DOHH2 (cell line): ENCODE measurements around the gene SPON2.

Experiments used
- H3F3A ChIP-seq: fragments of 200-600 bp; sonication (generic), shearing (Covaris generic); 2 replicates; pipeline ENCODE4 v1.6.0; 2016; ENCODE audit warnings: antibody characterized with exemption, mild to moderate bottlenecking; ENCODE audit not compliant: control insufficient read depth, insufficient read depth
- H3K27ac ChIP-seq: fragments of 200-600 bp; sonication (generic); 2 replicates; pipeline ENCODE4 v1.5.1; 2014; ENCODE audit warnings: low read depth, mild to moderate bottlenecking, low read length, moderate library complexity
- H3K27me3 ChIP-seq: fragments of 200-600 bp; sonication (generic); 2 replicates; pipeline ENCODE4 v1.6.1; 2014; ENCODE audit warnings: mild to moderate bottlenecking, low read length, mixed read lengths; ENCODE audit not compliant: control insufficient read depth
- H3K36me3 ChIP-seq: fragments of 200-600 bp; sonication (generic); 2 replicates; pipeline ENCODE4 v1.6.1; 2014; ENCODE audit warnings: mild to moderate bottlenecking, low read length, moderate library complexity, mixed read lengths; ENCODE audit not compliant: control insufficient read depth
- H3K4me1 ChIP-seq: fragments of 200-600 bp; sonication (generic); 2 replicates; pipeline ENCODE4 v1.6.1; 2014; ENCODE audit warnings: mild to moderate bottlenecking, low read length, mixed read lengths; ENCODE audit not compliant: control insufficient read depth
- H3K4me2 ChIP-seq: fragments of 200-600 bp; sonication (generic); 2 replicates; pipeline ENCODE4 v1.6.0; 2014; ENCODE audit warnings: mild to moderate bottlenecking, low read length, moderate library complexity
- H3K4me3 ChIP-seq: fragments of 200-600 bp; sonication (generic); 2 replicates; pipeline ENCODE4 v1.5.1; 2014; ENCODE audit warnings: mild to moderate bottlenecking, low read length, mixed read lengths
- H3K79me2 ChIP-seq: fragments of 200-600 bp; sonication (generic); 2 replicates; pipeline ENCODE4 v1.6.1; 2014; ENCODE audit warnings: mild to moderate bottlenecking, low read length, mixed read lengths; ENCODE audit not compliant: control insufficient read depth
- H3K9me2 ChIP-seq: fragments of 200-600 bp; sonication (generic); replicated peaks from 2 replicates; pipeline ENCODE4 v1.6.1; 2014; ENCODE audit warnings: mild to moderate bottlenecking, low read length, mixed read lengths; ENCODE audit not compliant: control insufficient read depth
- H3K9me3 ChIP-seq: fragments of 200-600 bp; sonication (generic); 2 replicates; pipeline ENCODE4 v1.6.1; 2014; ENCODE audit warnings: antibody characterized with exemption, low read length, mixed read lengths; ENCODE audit not compliant: control insufficient read depth, insufficient read depth
- H4K20me1 ChIP-seq: fragments of 200-600 bp; sonication (generic); 2 replicates; pipeline ENCODE4 v1.6.0; 2014; ENCODE audit warnings: low read depth, mild to moderate bottlenecking, antibody characterized with exemption, low read length, moderate library complexity; ENCODE audit not compliant: control insufficient read depth, insufficient read depth
- CTCF ChIP-seq: fragments of 200-600 bp; sonication (generic); IDR thresholded peaks from one replicate; pipeline ENCODE4 v1.5.1; 2014; ENCODE audit warnings: antibody characterized with exemption, mild to moderate bottlenecking, low read depth, low read length; ENCODE audit not compliant: poor library complexity, severe bottlenecking
- EZH2phosphoT487 ChIP-seq: fragments of 200-600 bp; sonication (generic); IDR thresholded peaks from 2 replicates; pipeline ENCODE4 v1.6.1; 2017; ENCODE audit warnings: borderline replicate concordance, mild to moderate bottlenecking, antibody characterized with exemption, low read length, moderate library complexity, mixed read lengths

The SPON2 gene

GRCh38 chr4:1172228-1172851 is at the start of gene SPON2:
SPON2 (minus strand) TSS chr4:1172583.
- Histone ChIP-seq H4K20me1 (no peaks in the 10 kb centered on the region), H3K27me3 (no peaks in the 10 kb centered on the region), H3K9me2 (no peaks in the 10 kb centered on the region), H3K79me2 (no peaks in the 10 kb centered on the region), H3K4me2 (no peak within 1 kb of the TSS), H3F3A (peaks cover 3% of the 10 kb centered on the region; the same call in 1 of the 2 replicates), H3K27ac (no peak within 1 kb of the TSS), H3K36me3 (no peaks in the 10 kb centered on the region), H3K4me1 (peaks cover 11% of the 10 kb centered on the region), H3K9me3 (no peaks in the 10 kb centered on the region), H3K4me3 (no peak within 1 kb of the TSS)
- TF ChIP-seq EZH2phosphoT487: no peak
- no peak for TF ChIP-seq CTCF

DNA sequence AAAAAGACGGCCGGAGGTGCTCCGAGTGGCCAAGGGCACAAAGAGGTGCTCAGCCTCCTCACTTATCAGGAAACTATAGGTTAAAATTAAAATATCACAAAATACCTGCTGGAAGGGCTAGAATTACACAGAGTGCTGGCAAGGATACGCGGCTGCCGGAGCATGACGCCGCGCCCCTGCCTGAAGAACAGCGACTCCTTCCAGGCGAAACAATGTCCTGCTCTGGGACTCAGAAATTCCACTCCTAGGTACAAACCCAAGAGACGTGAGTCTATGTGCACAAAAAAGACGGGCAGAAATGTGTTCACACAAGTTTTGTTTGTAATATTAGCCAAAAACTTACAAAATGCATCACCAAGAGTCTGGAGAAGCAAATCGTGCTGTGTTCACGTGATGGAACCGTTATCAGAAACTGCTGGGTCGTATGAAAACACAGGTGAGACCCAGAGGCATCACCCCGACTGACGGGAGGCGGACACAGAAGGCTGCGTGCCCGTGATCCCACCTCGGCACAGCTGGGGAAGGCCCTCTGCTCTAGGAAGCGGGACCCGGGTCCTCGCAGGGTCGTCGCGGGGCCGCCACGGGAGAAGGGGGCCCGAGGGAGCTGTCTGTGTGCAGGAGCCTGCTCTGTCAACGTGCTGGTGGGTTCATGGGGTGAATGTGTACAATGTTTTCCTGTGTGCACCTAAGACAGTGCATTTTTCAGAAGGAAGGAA is 48.9 kb upstream of the SPON2 start:
- H3K9me2 ChIP-seq: no peaks in the 10 kb centered on the region
- H3K9me3 ChIP-seq: no peaks in the 10 kb centered on the region
- peaks cover 50% of the 10 kb centered on the region for H3K79me2 ChIP-seq
- peaks cover 66% of the 10 kb centered on the region for H3K4me1 ChIP-seq
- peak overlapping the region; percentile 99 for H3K27ac ChIP-seq
- peak overlapping the region; percentile 51 for H3K4me3 ChIP-seq
- H3K36me3 ChIP-seq: peaks cover 80% of the 10 kb centered on the region
- peak overlapping the region; percentile 82 for H3K4me2 ChIP-seq
- H3K27me3 ChIP-seq: no peaks in the 10 kb centered on the region
- H4K20me1 ChIP-seq: 0 out of 2 replicates have a peak, but pooled peaks cover 2% of the 10 kb centered on the region
- TF ChIP-seq EZH2phosphoT487 (no peak), CTCF (no peak)
- H3F3A ChIP-seq: peaks cover 47% of the 10 kb centered on the region

DNA sequence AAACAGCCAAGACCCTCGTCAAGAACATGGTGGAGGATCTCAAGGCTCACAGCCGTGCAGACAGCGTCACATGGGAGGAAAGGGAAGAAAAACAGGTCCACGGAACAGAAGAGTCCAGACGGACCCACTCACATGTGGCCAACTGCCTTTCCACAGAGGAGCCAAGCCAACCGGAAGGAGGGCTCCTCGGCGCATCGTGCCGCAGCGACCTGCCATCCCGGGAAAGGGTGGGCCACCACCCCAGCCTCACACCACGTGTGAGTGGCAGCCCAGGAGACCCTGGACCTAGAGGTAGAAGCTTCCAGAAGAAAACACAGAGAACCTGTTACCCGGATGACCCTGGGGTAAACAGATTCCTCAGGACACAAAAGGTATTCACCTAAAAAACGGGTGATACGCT is 48.2 kb upstream of the SPON2 start:
- Histone ChIP-seq H3K27me3 (no peaks in the 10 kb centered on the region), H3K4me2 (peak overlapping the region; percentile 82), H4K20me1 (no peaks in the 10 kb centered on the region), H3F3A (peaks cover 55% of the 10 kb centered on the region), H3K4me3 (peak overlapping the region; percentile 51), H3K4me1 (peaks cover 74% of the 10 kb centered on the region), H3K79me2 (peaks cover 53% of the 10 kb centered on the region), H3K36me3 (peaks cover 80% of the 10 kb centered on the region), H3K9me3 (no peaks in the 10 kb centered on the region), H3K27ac (peak overlapping the region; percentile 99), H3K9me2 (no peaks in the 10 kb centered on the region)
- TF ChIP-seq EZH2phosphoT487 (no peak), CTCF (no peak)
